GM23338 (cell line): ENCODE data around the gene PRPF40B. TPM values are rescaled to one million over a fixed set of nuclear protein-coding genes. Genes with fewer than 3 reads are reported as not detected.

Experiments
- ATAC-seq: fragments of 200-7000 bp; cut with Tn5 transposase; 3 replicates; pipeline ENCODE4 v1.9.1; 2020
- DNase-seq: peaks from one replicate; pipeline ENCODE4 v3.0.0-alpha.2; 2015; ENCODE audit warnings: low spot score
- H2AFZ ChIP-seq: fragments of 200-600 bp; sonication (generic); 2 replicates; pipeline ENCODE4 v1.8.0; 2016; ENCODE audit warnings: antibody characterized with exemption, mild to moderate bottlenecking, moderate library complexity
- H3F3A ChIP-seq: fragments of 200-600 bp; sonication (generic); replicated peaks from 2 replicates; pipeline ENCODE4 v1.8.0; 2017; ENCODE audit warnings: antibody characterized with exemption, mixed run types, low read depth
- H3K27ac ChIP-seq: fragments of 200-600 bp; sonication (generic); 2 replicates; pipeline ENCODE4 v1.6.1; 2016; ENCODE audit warnings: low read depth
- H3K27me3 ChIP-seq: fragments of 200-600 bp; sonication (generic); 2 replicates; pipeline ENCODE4 v1.8.0; 2016; ENCODE audit warnings: mild to moderate bottlenecking, mixed run types, moderate library complexity; ENCODE audit not compliant: insufficient read depth
- H3K36me3 ChIP-seq: fragments of 200-600 bp; sonication (generic); 2 replicates; pipeline ENCODE4 v1.8.0; 2016; ENCODE audit warnings: mild to moderate bottlenecking; ENCODE audit not compliant: insufficient read depth
- H3K4me1 ChIP-seq: fragments of 200-600 bp; sonication (generic); 2 replicates; pipeline ENCODE4 v1.8.0; 2016; ENCODE audit warnings: mild to moderate bottlenecking, moderate library complexity; ENCODE audit not compliant: insufficient read depth
- H3K4me2 ChIP-seq: fragments of 200-600 bp; sonication (generic); 2 replicates; pipeline ENCODE4 v1.7.1; 2017; ENCODE audit warnings: mixed run types
- H3K4me3 ChIP-seq: fragments of 200-600 bp; sonication (generic); 2 replicates; pipeline ENCODE4 v1.6.1; 2016; ENCODE audit warnings: mixed run types
- H3K79me2 ChIP-seq: fragments of 200-600 bp; sonication (generic); replicated peaks from 2 replicates; pipeline ENCODE4 v1.8.0; 2017; ENCODE audit warnings: mild to moderate bottlenecking; ENCODE audit not compliant: insufficient read depth
- H3K9me2 ChIP-seq: fragments of 200-600 bp; sonication (generic); 2 replicates; pipeline ENCODE4 v1.8.0; 2017; ENCODE audit not compliant: insufficient read depth
- H4K20me1 ChIP-seq: fragments of 200-600 bp; sonication (generic); replicated peaks from 2 replicates; pipeline ENCODE4 v1.8.0; 2017; ENCODE audit warnings: mild to moderate bottlenecking; ENCODE audit not compliant: insufficient read depth
- H3K27ac Mint-ChIP-seq: 2 replicates; pipeline ENCODE4 v1.8.0; 2020; ENCODE audit warnings: inconsistent platforms, mild to moderate bottlenecking, moderate library complexity, mixed read lengths
- H3K27me3 Mint-ChIP-seq: 3 replicates; pipeline ENCODE4 v1.8.0; 2022; ENCODE audit warnings: low read depth, mild to moderate bottlenecking, moderate library complexity, mixed read lengths, inconsistent platforms; ENCODE audit not compliant: insufficient read depth, poor library complexity
- H3K36me3 Mint-ChIP-seq: 3 replicates; pipeline ENCODE4 v1.8.0; 2021; ENCODE audit warnings: low read depth, mild to moderate bottlenecking, inconsistent platforms, moderate library complexity, mixed read lengths
- H3K4me1 Mint-ChIP-seq: 3 replicates; pipeline ENCODE4 v1.8.0; 2020; ENCODE audit warnings: mild to moderate bottlenecking, inconsistent platforms, mixed read lengths
- H3K4me3 Mint-ChIP-seq: 3 replicates; pipeline ENCODE4 v1.8.0; 2021; ENCODE audit warnings: moderate library complexity, mild to moderate bottlenecking, inconsistent platforms, mixed read lengths
- H3K9me3 Mint-ChIP-seq: 3 replicates; pipeline ENCODE4 v1.8.0; 2020; ENCODE audit warnings: moderate library complexity, mild to moderate bottlenecking, inconsistent platforms, mixed read lengths
- CREB1 ChIP-seq: fragments of 250-450 bp; sonication (Bioruptor Pico); IDR thresholded peaks from 2 replicates; pipeline ENCODE4 v1.5.0; 2020; ENCODE audit warnings: low read depth, mild to moderate bottlenecking, moderate library complexity
- EZH2 ChIP-seq: fragments of 200-600 bp; sonication (generic); IDR thresholded peaks from one replicate; pipeline ENCODE4 v1.8.0; 2017; ENCODE audit warnings: antibody characterized with exemption, mild to moderate bottlenecking, low read depth; ENCODE audit not compliant: unreplicated experiment
- EZH2phosphoT487 ChIP-seq: fragments of 200-600 bp; sonication (generic); IDR thresholded peaks from one replicate; pipeline ENCODE4 v1.8.1; 2018; ENCODE audit warnings: antibody characterized with exemption; ENCODE audit not compliant: unreplicated experiment
- JUNB ChIP-seq: IDR thresholded peaks from one replicate; pipeline ENCODE4 v1.6.1; 2016; ENCODE audit warnings: antibody characterized with exemption; ENCODE audit not compliant: unreplicated experiment
- NANOG ChIP-seq: IDR thresholded peaks from 2 replicates; pipeline ENCODE4 v1.6.1; 2016; ENCODE audit warnings: antibody characterized with exemption, borderline replicate concordance
- POLR2AphosphoS5 ChIP-seq: IDR thresholded peaks from 2 replicates; pipeline ENCODE4 v1.6.1; 2016; ENCODE audit warnings: antibody characterized with exemption, low read depth
- STAT1 ChIP-seq: IDR thresholded peaks from one replicate; pipeline ENCODE4 v1.6.1; 2016; ENCODE audit warnings: antibody characterized with exemption; ENCODE audit not compliant: unreplicated experiment
- ZNF114 ChIP-seq: fragments of 250-450 bp; sonication (Bioruptor Pico); IDR thresholded peaks from 2 replicates; pipeline ENCODE4 v1.5.0; 2020; ENCODE audit warnings: mild to moderate bottlenecking, moderate library complexity
- ZNF331 ChIP-seq: fragments of 250-450 bp; sonication (Bioruptor Pico); IDR thresholded peaks from 2 replicates; pipeline ENCODE4 v1.5.0; 2020; ENCODE audit warnings: low read depth, mild to moderate bottlenecking, moderate library complexity
- polyA plus RNA-seq: library from polyadenylated mRNA; unstranded; fragments of >200 nt; fragmentation: Nextera tagmentation; extraction: Ambion mirVana; gene quantifications from 2 replicates; pipeline ENCODE4 v1.2.1, GENCODE V29; 2016
- total RNA-seq: library from RNA; depleted of rRNA; stranded (reverse); fragments of >200 nt; shearing (Covaris generic); gene quantifications from 2 replicates; pipeline ENCODE4 v1.2.3, GENCODE V29; 2014
- TF ChIP-seq, protein P1 (sequence below): IDR thresholded peaks from one replicate; pipeline ENCODE4 v1.6.1; 2018; ENCODE audit warnings: antibody characterized with exemption; ENCODE audit not compliant: unreplicated experiment
- TF ChIP-seq, protein P2 (sequence below), 2 experiments: fragments of 200-600 bp in 1 of 2; sonication (generic) in 1 of 2; conservative IDR thresholded peaks; 2 replicates each; pipeline versions ENCODE4 v1.5.1 to v1.6.1; 2016 to 2017; ENCODE audit warnings: antibody characterized with exemption in 2 of 2, low read depth in 2 of 2, mild to moderate bottlenecking in 2 of 2, moderate library complexity in 1 of 2

PRPF40B gene
- total and polyA plus RNA-seq, 2 experiments from 2014 or later: 17.9 to 19.0 TPM

DNA sequence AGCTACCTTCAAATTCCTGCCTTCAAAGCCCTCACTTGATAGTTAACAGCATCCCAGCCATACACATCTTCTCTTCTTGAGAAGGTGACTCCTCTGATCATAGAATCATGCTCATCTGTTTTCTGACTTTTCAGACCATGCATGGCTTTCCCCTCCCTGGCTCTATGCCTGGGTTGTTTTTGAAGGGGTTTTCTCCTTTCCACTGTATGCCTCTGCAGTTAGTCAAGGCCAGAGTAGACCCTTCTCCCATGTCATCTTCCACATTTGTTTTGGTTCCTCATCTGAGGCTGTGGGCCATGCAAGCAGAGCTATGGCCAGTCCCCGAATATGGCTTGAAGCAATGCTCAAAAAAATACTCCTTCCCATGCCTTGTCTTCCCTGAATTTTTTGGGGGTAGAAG is 41.2 kb upstream of the PRPF40B start (continued):
- TF ChIP-seq NANOG (no peak), ZNF331 (CRISPR knock-in tag) (no peak), CREB1 (CRISPR knock-in tag) (no peak), JUNB (no peak), EZH2phosphoT487 (no peak), EZH2 (no peak)
- TF ChIP-seq, protein P1, sequence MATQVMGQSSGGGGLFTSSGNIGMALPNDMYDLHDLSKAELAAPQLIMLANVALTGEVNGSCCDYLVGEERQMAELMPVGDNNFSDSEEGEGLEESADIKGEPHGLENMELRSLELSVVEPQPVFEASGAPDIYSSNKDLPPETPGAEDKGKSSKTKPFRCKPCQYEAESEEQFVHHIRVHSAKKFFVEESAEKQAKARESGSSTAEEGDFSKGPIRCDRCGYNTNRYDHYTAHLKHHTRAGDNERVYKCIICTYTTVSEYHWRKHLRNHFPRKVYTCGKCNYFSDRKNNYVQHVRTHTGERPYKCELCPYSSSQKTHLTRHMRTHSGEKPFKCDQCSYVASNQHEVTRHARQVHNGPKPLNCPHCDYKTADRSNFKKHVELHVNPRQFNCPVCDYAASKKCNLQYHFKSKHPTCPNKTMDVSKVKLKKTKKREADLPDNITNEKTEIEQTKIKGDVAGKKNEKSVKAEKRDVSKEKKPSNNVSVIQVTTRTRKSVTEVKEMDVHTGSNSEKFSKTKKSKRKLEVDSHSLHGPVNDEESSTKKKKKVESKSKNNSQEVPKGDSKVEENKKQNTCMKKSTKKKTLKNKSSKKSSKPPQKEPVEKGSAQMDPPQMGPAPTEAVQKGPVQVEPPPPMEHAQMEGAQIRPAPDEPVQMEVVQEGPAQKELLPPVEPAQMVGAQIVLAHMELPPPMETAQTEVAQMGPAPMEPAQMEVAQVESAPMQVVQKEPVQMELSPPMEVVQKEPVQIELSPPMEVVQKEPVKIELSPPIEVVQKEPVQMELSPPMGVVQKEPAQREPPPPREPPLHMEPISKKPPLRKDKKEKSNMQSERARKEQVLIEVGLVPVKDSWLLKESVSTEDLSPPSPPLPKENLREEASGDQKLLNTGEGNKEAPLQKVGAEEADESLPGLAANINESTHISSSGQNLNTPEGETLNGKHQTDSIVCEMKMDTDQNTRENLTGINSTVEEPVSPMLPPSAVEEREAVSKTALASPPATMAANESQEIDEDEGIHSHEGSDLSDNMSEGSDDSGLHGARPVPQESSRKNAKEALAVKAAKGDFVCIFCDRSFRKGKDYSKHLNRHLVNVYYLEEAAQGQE: no peak

DNA sequence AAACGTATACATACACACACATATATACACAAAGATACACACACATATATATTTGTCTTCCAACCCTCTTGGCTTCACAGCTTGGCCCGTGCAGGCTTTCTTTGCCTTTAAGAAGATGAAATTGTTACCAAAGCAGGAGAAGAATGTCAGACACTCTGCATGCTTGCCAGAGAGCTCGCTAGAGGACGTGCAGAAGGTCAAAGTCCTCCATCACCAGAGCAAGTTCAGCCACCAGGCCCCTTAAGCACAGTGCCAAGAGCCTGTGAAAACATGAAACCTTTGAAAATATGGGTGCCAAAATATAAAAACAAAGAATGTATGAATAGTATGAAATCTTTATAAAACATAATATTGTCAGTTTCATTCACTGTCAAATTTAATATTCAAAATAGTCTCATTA is 40.5 kb upstream of the PRPF40B start:
- Histone ChIP-seq H3K4me1 (no peaks in the 10 kb centered on the region), H3K4me3 (no peak overlapping the region), H4K20me1 (peaks cover 2% of the 10 kb centered on the region; the same call in 1 of the 2 replicates), H3F3A (no peaks in the 10 kb centered on the region), H3K27me3 (no peaks in the 10 kb centered on the region), H3K79me2 (0 out of 2 replicates have a peak, but pooled peaks cover 14% of the 10 kb centered on the region), H3K9me2 (no peaks in the 10 kb centered on the region), H2AFZ (no peak overlapping the region), H3K27ac (no peak overlapping the region), H3K36me3 (no peaks in the 10 kb centered on the region), H3K4me2 (no peak overlapping the region)
- H3K27ac Mint-ChIP-seq: no peak overlapping the region
- ATAC-seq (no peak), DNase-seq (no peak)
- H3K4me3 Mint-ChIP-seq: no peak overlapping the region
- H3K36me3 Mint-ChIP-seq: peaks cover 2% of the 10 kb centered on the region; the same call in 1 of the 3 replicates
- H3K4me1 Mint-ChIP-seq: peaks cover 16% of the 10 kb centered on the region
- H3K27me3 Mint-ChIP-seq: peaks cover 8% of the 10 kb centered on the region
- TF ChIP-seq POLR2AphosphoS5: no peak
- no peak for TF ChIP-seq JUNB
- TF ChIP-seq STAT1: no peak
- no peak for TF ChIP-seq NANOG
- TF ChIP-seq, protein P2, sequence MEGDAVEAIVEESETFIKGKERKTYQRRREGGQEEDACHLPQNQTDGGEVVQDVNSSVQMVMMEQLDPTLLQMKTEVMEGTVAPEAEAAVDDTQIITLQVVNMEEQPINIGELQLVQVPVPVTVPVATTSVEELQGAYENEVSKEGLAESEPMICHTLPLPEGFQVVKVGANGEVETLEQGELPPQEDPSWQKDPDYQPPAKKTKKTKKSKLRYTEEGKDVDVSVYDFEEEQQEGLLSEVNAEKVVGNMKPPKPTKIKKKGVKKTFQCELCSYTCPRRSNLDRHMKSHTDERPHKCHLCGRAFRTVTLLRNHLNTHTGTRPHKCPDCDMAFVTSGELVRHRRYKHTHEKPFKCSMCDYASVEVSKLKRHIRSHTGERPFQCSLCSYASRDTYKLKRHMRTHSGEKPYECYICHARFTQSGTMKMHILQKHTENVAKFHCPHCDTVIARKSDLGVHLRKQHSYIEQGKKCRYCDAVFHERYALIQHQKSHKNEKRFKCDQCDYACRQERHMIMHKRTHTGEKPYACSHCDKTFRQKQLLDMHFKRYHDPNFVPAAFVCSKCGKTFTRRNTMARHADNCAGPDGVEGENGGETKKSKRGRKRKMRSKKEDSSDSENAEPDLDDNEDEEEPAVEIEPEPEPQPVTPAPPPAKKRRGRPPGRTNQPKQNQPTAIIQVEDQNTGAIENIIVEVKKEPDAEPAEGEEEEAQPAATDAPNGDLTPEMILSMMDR (conservative IDR thresholded peaks at IDR 0.05; ENCODE audit: low read depth in 2 of 2): no peak
- no peak for TF ChIP-seq ZNF114 (CRISPR knock-in tag)
- TF ChIP-seq, protein P1: no peak
- TF ChIP-seq EZH2: no peak
- H3K9me3 Mint-ChIP-seq: no peaks in the 10 kb centered on the region
